C4-2B (cell line): ENCODE results near the gene RPS24.

Experiments used
- H3K27ac ChIP-seq: fragments of 450-650 bp; 2 replicates; pipeline ENCODE4 v1.5.1; 2017
- CTCF ChIP-seq: fragments of 450-650 bp; conservative IDR thresholded peaks from 2 replicates; pipeline ENCODE4 v1.5.1; 2017; ENCODE audit warnings: mild to moderate bottlenecking
- ZFX ChIP-seq: fragments of 450-650 bp; IDR thresholded peaks from 2 replicates; pipeline ENCODE4 v1.6.1; 2017

The RPS24 gene

GRCh38 chr10:78013564-78013963 is 20.1 kb upstream of the RPS24 start:
- H3K27ac ChIP-seq = no peak overlapping the region
- no peak for TF ChIP-seq CTCF
- no peak for TF ChIP-seq ZFX

- no peak overlapping the region for H3K27ac ChIP-seq
- TF ChIP-seq ZFX (no peak), CTCF (no peak)
Observed at GRCh38 chr10:78015546-78015945, 18.1 kb upstream of the RPS24 start.

- TF ChIP-seq ZFX (no peak), CTCF (no peak)
- no peak overlapping the region for H3K27ac ChIP-seq
Observed at GRCh38 chr10:78017856-78018255, 15.8 kb upstream of the RPS24 start.

- TF ChIP-seq ZFX = no peak
- TF ChIP-seq CTCF = no peak
- no peak overlapping the region for H3K27ac ChIP-seq
Observed at GRCh38 chr10:78019264-78019663, 14.4 kb upstream of the RPS24 start.

GRCh38 chr10:78021201-78021600 is 12.5 kb upstream of the RPS24 start:
- TF ChIP-seq ZFX (no peak), CTCF (no peak)
- H3K27ac ChIP-seq = no peak overlapping the region

- no peak for TF ChIP-seq CTCF
- no peak for TF ChIP-seq ZFX
- H3K27ac ChIP-seq = no peak overlapping the region
Observed at GRCh38 chr10:78023741-78024140, 9.9 kb upstream of the RPS24 start.

- no peak overlapping the region for H3K27ac ChIP-seq
- TF ChIP-seq ZFX = no peak
- TF ChIP-seq CTCF = no peak
Observed at GRCh38 chr10:78025685-78026364, 7.8 kb upstream of the RPS24 start.
